Measurements from ENCODE around the gene VKORC1. TPM values are rescaled to one million over a fixed set of nuclear protein-coding genes. Genes with fewer than 3 reads are reported as not detected.

Gene VKORC1
- total and polyA plus RNA-seq, 2 of the 8 experiments (the other 6 are each of a cell fraction or from before 2014, with no cell fraction given) = 84.1 to 483 TPM

DNA sequence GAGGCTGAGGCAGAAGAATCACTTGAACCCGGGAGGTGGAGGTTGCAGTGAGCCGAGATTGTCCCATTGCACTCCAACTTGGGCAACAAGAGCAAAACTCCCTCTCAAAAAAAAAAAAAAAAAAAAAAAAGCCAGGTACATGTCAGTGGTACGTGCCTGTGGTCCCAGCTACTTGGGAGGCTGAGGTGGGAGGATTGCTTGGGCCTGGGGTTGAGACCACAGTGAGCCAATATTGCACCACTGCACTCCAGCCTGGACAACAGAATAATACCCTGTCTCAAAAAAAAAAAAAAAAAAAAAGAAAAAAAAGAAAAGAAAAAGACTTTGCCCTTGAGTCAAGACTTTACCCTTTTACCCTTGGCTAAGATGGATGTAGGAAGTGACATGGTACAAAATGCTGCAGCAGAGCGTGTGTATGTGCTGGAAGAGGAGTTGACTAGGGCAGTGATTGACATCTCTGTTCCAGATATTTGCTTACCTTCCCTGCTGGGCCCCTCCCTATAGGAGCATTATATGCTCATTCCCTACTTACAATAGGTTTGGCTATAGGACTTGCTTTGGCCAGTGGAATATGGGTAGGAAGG, 50.6 kb downstream of the VKORC1 start:
- Histone ChIP-seq H4K8ac (ENCODE audit: extremely low read depth, insufficient read depth, low read length) (no peak overlapping the region), H3K14ac (ENCODE audit: insufficient read length) (no peak overlapping the region), H2AFZ (ENCODE audit: low read length) (no peak overlapping the region), H2BK120ac (replicated peaks; ENCODE audit: low read depth, low read length) (no peak overlapping the region), H2BK12ac (ENCODE audit: low read depth, low read length) (no peak overlapping the region), H4K20me1 (replicated peaks in 1 of 2; ENCODE audit: control insufficient read depth in 1 of 2, insufficient read depth in 2 of 2, low read length in 2 of 2) (no peaks in the 10 kb centered on the region), H3K4me2 (ENCODE audit: insufficient read depth in 1 of 2, low read depth in 2 of 2, low read length in 2 of 2) (no peak overlapping the region; a peak in 1 of 4 replicates), H3K9me3 (ENCODE audit: insufficient read depth in 2 of 2, low read depth in 1 of 2, low read length in 1 of 2) (no peaks in the 10 kb centered on the region), H3K9ac (replicated peaks in 1 of 4; ENCODE audit: extremely low read depth in 1 of 4, low read depth in 3 of 4, low read length in 3 of 4) (no peak overlapping the region), H2BK5ac (ENCODE audit: low read depth, low read length) (no peak overlapping the region), H3K56ac (replicated peaks; ENCODE audit: insufficient read length, low read depth, low read length) (no peak overlapping the region), H2BK15ac (ENCODE audit: low read length) (no peak overlapping the region), H3K4me1 (replicated peaks in 1 of 4; ENCODE audit: control insufficient read depth in 3 of 4, insufficient read depth in 4 of 4, low read length in 3 of 4) (peaks cover 0 to 3% (median 0%) of the 10 kb centered on the region in 4 experiments; a peak in 3 of 7 replicates), H3K36me3 (ENCODE audit: control insufficient read depth in 2 of 4, insufficient read depth in 4 of 4, low read length in 3 of 4) (peaks cover 0 to 7% (median 0%) of the 10 kb centered on the region in 4 experiments; a peak in 1 of 8 replicates), H3K79me2 (ENCODE audit: control insufficient read depth in 1 of 2, insufficient read depth in 2 of 2, low read length in 2 of 2) (no peaks in the 10 kb centered on the region), H3K4ac (replicated peaks; ENCODE audit: insufficient read length, low read depth, low read length) (no peak overlapping the region), H3K23ac (ENCODE audit: insufficient read length) (no peak overlapping the region), H4K91ac (replicated peaks; ENCODE audit: insufficient read length, low read length) (no peak overlapping the region), H3K23me2 (ENCODE audit: low read depth, low read length) (peaks cover 2% of the 10 kb centered on the region; the same call in 1 of the 2 replicates), H3K79me1 (ENCODE audit: low read depth, low read length) (no peaks in the 10 kb centered on the region; the same call in 1 of the 2 replicates), H3K4me3 (ENCODE audit: extremely low read depth in 1 of 4, insufficient read depth in 2 of 4, low read depth in 3 of 4, low read length in 4 of 4) (no peak overlapping the region), H3K27ac (ENCODE audit: low read depth, low read length) (no peak overlapping the region), H2AK5ac (ENCODE audit: low read depth, low read length) (no peak overlapping the region), H3K18ac (ENCODE audit: extremely low read depth, low read length) (no peak overlapping the region), H4K5ac (ENCODE audit: insufficient read length, low read depth, low read length) (no peak overlapping the region), H3K27me3 (replicated peaks in 1 of 4; ENCODE audit: control insufficient read depth in 3 of 4, extremely low read depth in 1 of 4, insufficient read depth in 3 of 4, low read length in 3 of 4) (no peaks in the 10 kb centered on the region), H2BK20ac (ENCODE audit: low read length) (no peak overlapping the region)
- ChIA-PET POLR2A (ENCODE audit: partially characterized antibody) (interaction anchor here (0.5 to 3.2 kb wide), 5 partner anchors 8 to 249 kb away, joined by 3 to 15 read pairs (median 3); partner anchors contain the start of gene VKORC1), CTCF (ENCODE audit: partially characterized antibody) (interaction anchor here (1.0 to 1.8 kb wide), 4 partner anchors 12 to 830 kb away, joined by 3 to 7 read pairs (median 3); partner anchors contain the start of gene ZNF267)
- FAIRE-seq (no peak), DNase-seq (ENCODE audit: low read depth in 1 of 2, low spot score in 2 of 2) (no peak)
- 89% methylated on average over 3 of the region's 4 CpGs; no CpG with 5 or more reads in 1 of the 2 experiments for WGBS, 2 experiments (ENCODE audit: extremely low coverage in 1 of 2, insufficient coverage in 1 of 2, insufficient read length in 1 of 2, insufficient replicate concordance in 2 of 2, low coverage in 1 of 2, low lambda C conversion rate in 2 of 2, missing lambda C conversion rate in 1 of 2)
- TF ChIP-seq SIN3A (conservative IDR thresholded peaks at IDR 0.05 in 1 of 2, IDR thresholded peaks at IDR 0.05 in 1 of 2; ENCODE audit: low read depth in 1 of 2, low read length in 2 of 2) (no peak), HDAC6 (IDR thresholded peaks at IDR 0.05; ENCODE audit: low read depth, low read length) (no peak), CBX5 (IDR thresholded peaks at IDR 0.05; ENCODE audit: low read depth, low read length) (no peak), ATF3 (IDR thresholded peaks at IDR 0.05; ENCODE audit: insufficient read depth, low read depth, low read length) (no peak), BCL11A (IDR thresholded peaks at IDR 0.05; ENCODE audit: low read depth in 2 of 2, low read length in 2 of 2) (no peak), SP4 (IDR thresholded peaks at IDR 0.05; ENCODE audit: low read length) (no peak), JUND (IDR thresholded peaks at IDR 0.05; ENCODE audit: low read length) (no peak), EP300 (IDR thresholded peaks at IDR 0.05; ENCODE audit: borderline replicate concordance in 1 of 2, low read depth in 2 of 2, low read length in 2 of 2) (no peak), ZNF274 (IDR thresholded peaks at IDR 0.05; ENCODE audit: borderline replicate concordance, extremely low read depth, low read length) (no peak), FOSL1 (IDR thresholded peaks at IDR 0.05; ENCODE audit: insufficient read depth, low read depth, low read length) (no peak)
- TF ChIP-seq, protein P1, sequence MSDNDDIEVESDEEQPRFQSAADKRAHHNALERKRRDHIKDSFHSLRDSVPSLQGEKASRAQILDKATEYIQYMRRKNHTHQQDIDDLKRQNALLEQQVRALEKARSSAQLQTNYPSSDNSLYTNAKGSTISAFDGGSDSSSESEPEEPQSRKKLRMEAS (IDR thresholded peaks at IDR 0.05) = no peak
